ENCODE data around the gene PRDM16.

The PRDM16 gene

DNA sequence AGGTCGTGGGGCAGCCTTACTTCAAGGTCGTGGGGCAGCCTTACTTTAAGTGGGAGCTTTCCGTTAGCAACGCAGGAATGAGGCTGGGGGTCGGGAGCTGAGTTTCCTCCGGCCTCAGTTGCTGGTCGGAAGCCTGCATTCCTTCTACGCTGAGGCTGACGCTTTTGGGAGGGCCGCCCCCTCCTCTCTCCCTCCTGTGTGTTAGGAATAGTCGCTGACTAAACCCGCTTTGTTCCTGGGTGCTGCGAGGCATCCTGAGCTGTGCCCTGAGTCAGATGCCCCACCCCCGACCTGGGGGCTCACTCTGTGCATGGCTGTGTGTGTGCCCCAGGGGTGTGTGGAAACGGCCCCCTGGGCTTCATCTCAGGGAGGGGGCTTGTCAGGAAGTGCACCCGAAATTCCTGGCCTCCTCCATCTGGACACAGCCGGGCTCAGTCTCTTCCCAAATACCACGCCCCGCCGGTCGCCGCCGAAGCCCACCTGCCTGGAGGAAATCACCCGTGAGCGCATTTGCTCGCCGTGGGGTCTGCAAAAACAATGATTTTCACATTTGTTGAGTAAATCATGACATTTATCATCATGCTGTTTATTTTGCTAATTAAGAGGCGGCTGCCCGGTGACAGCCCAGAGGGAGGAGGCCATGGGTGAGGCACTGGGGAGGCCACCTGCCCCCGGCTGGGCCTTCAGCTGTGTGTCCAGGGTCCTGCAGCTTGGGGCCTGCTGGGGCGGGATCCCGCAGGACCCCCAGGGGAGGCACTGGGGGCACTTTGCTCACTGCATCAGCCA lies 121.4 kb downstream of the PRDM16 start:
- no peak for DNase-seq

DNA sequence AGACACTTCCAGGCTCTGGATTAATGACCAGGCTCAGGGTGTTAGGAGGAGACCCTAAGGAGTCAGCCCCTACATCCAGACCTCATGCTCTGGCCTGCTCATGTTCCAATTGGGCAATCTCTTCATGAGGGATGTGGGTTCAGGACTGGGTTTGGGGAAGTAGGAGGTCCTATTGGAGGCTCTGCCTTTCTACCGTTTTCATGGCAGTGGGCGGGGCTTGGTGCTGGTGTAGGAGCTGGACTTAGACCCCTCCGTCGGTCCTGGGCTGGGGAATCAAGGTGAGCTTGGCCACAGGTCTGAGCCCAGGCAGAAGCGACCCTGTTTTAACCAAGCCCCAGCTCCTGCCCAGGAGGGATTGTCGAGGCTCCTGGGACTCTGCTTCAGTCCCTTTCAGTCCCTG lies 123.4 kb downstream of the PRDM16 start:
- no peak for DNase-seq

DNA sequence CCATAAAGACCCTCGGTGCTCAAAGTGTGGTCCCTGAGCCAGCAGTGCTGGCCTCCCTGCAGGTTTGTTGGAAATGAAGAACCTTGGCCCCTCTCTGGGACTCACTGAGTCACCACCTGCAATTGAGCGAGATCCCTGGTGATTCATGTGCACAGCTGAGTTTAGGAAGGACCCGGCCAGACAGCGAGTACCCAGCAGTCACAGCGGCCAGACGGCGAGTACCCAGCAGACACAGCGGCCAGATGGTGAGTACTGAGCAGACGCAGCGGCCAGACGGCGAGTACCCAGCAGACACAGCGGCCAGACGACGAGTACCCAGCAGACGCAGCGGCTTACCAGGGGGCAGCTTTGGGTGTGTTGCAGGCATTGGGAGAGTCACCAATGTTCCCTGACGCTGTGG lies 123.8 kb downstream of the PRDM16 start:
- DNase-seq = no peak

DNA sequence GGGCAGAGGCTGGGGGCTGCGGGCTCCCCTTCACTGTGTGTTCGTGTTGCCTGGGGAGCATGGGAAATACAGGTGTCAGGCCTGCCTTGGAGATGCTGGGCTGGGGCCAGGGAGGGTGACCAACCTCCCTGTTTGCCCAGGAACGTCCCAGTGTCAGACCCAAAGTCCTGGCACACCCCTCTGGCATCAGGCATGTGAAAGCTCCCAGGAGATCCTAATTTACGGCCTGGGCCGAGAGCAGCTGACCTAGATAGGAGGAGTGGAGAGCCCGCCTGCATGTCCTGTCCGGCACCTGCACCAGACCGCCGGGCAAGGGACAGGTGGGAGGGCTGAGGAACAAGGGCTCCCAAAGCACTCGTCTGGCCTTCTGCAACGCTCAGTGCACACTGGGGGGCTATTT lies 124.8 kb downstream of the PRDM16 start:
- no peak for DNase-seq

DNA sequence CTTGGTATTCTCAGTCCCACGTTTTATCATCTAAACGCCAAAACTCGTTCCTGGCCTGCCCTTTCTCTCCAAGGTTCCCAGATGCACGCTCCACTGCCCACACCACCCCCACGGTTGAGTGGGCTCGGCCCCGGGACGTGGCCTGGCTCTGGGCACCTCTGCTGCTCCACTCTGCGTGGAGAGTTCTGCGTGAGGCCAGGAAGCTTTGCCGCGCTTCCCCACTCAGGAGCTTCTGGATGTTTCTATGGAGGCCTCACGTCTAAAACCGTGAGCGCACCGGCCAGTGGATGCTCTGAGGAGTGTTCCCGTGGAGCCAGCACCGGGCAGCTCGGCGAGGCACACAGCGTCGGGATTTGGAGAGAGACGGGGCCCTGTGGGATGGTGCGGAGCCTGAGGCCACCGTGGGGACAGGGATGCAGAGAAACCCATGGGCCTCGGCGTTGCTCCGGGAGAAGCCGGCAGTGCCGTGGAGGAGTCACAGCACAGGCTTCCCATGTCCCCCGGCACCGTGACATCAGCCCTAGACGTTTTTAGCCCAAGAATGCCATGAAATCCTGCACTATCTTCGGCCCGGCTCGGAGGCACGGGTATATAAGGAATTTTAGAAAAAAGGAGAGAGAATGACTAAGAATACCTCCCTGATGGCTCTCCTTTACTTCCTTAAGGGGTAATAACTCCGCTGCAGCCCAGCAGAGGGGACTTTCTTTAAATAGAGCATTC lies 125.9 kb downstream of the PRDM16 start:
- DNase-seq = no peak

DNA sequence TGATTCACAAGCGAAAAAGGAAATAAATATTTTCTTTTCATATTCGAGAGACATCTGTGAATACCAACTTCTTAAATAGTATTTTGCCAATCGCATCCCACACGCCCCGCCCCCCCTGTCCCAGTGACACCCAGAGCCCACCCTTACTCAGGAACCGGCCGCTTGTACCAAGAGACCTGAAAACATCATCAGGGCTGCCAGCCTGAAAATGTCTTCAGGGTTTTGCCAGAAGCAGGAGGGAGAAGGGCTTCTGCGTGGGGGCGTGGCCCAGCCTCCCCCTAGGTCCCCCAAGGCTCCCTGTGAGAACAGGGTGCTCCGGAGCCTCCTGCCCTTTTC lies 126.4 kb downstream of the PRDM16 start:
- no peak for DNase-seq

DNA sequence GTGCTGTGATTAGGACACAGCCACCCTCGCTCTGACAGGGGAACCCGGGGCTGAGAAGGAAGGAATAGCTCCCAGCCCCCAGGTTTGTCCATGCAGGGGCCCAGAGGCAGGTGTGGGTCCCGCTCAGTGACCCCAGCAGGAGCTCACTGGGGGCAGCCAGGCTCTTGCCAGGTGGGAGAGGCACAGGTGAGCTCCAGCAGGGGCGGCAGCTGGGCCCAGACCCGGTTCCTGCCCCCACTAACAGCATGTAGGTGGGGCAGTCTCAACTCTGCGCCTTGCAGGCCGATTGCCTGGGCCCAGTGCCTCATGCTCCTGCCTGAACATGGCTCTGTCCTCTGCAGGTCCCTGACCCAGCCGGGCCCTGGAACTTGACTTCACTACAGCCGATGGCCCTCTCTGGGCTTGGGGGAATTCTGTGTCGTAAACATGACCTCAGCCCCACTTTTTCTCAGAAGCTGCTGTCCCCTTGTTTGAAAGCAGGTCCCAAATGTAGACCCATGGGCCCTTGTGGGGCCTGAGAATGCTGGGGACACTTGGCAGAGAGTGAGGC lies 127.0 kb downstream of the PRDM16 start:
- DNase-seq = no peak

DNA sequence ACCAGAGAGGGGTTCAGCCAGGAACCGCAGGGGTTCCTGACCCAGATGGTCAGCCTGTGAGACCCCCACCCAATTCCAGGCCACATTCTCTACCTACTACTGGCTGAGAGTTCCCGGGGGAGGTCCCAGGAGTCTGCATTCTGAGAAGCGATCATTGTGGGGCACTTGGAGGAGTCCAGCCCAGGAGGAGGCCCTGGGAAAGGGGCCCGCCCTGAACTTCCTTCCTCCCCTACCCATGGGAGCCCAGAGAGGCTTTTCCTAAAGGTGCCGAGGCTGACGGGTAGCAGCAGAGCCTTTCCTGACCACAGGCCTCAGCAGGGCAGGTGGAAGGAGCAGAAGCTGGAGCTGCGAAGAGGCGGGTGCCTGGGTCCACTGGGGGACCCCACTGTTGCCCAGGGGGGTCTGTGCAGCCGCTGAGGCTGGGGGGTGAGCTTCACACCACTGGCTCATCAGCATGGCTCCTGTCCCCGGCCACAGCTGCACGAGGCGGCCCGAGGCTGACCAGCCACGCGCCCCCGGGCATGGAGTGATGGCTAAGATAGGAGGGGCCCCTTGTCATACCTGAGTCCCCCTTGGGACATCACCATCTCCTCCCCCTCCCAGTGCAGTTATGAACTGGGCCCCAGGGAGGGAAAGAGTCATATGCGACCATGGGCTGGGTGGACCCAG lies 127.7 kb downstream of the PRDM16 start:
- DNase-seq = no peak

DNA sequence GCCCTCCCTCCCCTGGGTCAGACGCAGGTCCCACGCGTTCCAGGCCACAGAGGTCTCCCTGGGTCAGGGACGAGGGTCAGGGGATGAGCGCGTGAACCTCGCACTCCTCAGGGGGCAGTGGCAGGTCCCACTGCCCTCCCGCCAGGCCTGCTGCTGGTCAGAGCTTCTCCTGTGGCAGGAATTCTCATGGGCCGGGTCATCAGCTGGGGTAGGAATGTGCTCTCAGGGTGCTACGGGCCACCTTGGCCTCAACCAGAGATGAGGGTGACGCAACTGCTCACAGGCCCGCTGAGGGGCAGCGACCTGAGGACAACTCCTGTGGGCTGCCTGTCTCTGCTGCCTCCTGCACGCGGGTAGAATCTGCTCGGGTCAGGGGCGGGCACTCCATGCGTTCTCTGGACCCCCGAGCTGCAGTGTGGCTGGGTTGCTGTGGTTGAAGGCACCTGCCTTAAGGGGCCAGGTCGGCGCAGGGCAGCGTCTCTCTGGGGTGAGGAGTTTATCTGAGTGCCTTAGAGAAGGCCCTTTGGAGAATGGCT lies 128.8 kb downstream of the PRDM16 start:
- DNase-seq = no peak

DNA sequence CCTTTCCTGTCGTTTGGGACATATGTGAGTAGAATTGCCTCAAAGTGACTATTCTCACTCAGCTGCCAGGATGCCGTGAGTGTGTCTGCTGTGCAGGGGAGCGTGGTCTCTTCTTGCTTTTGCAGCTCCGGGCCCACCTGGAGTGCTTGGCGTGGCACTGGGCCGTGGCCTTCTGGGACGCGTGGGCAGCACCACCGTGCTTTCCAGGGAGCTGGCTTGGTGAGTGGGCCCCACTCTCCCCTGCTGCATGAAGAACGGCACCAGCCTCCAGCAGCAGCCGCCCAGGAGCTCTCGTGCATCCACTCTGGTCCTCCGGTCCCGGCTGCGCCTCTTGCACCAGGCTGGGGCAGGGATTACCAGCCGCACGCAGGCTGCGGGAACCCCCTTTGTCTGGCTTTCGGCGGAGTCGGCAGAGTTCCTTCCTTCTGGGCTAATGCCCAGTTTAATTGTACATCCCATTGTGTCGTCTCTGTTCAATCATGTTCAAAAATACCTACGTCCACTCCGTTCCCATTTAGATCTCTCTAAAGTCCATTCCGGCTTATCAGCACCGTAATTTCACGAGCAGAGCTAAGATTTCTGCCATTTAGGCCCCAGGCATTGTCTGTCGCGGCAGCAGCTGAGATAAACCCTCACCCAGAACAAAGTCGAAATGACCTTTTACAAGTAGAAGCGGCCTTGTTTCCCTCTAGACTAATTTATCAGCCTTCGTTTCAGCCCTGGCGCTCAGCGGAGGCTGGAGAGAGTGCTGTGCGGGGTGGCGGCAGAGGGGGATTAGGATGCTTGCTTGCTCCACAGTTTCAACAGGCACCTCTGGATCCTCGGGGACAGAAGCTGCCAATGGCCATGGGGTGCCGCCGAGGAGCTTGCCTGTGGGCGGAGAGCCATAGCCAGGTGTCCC lies 129.6 kb downstream of the PRDM16 start:
- no peak for DNase-seq

DNA sequence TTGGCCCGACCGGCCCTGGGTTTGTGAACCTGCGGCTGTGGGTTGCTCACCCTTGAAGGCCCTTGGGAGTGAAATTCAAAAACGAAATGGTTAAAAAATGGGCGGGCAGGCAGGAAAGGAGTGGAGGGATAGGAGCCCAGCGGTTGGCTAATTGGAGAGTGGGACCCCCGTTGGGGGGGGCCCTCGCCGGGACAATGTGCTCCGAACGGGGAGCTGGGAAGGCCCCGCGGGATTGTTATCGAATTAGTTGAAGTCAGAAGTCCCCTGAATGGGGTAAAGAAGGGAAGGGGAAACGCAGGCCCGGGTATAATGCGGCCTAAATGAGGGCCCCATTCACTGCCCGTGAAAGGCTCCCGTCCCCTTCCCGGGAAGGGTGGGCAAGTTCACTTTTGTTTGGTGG lies 135.7 kb downstream of the PRDM16 start:
- no peak for DNase-seq

DNA sequence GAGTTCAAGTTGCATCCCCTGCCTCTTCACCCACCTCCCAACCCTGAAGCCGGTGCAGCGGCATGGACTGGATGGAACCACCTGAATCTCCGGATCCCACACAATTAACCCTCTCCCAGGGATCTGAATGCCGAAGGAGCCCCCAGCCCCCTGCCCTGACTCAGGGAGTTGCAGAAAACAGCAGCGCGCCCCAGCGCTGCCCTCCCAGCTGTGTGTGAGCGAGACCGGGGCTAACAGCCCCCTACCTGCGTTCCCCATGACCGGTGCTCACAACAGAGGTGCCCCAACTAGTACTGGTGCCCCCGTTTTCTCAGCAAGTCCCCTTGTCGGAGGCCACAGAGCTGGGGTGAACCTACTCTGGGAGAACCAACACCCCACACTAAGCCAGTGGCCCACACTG lies 136.8 kb downstream of the PRDM16 start:
- DNase-seq = no peak

DNA sequence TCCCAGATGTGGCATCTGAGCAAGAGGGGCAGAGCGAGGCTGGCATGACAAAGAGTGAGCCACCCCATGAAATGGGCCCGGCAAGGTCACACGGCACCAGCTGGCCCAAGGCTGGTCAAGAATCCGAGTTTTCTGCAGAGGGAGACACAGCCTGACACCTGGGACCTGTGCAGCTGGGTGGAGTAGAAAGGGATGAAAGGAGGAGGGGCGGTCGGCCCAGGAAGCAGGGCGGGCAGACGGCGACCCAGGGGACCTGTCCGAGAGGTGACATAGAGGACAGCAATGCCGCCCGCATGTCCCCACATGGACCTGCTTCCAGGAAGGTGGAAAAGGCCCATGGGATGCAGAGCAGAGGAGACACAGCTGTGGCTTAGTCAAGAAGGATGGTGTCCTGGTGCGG lies 137.7 kb downstream of the PRDM16 start:
- DNase-seq = no peak

DNA sequence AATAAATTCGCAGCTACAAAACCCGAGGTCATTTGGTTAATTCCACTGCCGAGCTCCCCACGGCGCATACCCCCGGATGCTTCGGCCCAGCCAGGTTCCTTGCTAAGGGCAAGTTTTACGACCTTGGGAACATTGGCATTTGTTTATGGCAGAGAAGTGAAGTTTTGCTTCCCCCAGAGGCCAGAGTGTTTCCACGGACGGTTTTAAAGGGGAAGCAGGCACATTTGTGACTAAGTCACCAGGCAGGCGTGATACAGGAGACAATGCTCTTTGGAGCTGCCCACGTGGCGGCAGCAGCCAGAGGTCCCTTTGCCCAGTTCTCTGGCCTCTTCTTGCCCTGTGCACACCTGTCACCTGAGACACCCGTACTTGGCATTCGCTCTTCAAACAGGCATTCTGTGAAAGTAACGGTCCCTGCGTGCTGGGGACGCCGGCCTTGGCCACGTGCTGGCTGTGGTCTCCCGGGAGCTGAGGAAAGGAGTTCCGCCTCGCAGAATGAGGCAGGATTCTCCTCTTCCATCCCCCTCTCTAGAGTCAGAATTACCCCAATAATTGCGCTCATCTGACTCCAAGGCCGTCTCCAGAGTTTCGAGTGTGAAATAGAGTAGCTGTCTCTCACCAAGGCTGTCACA lies 138.3 kb downstream of the PRDM16 start:
- no peak for DNase-seq

DNA sequence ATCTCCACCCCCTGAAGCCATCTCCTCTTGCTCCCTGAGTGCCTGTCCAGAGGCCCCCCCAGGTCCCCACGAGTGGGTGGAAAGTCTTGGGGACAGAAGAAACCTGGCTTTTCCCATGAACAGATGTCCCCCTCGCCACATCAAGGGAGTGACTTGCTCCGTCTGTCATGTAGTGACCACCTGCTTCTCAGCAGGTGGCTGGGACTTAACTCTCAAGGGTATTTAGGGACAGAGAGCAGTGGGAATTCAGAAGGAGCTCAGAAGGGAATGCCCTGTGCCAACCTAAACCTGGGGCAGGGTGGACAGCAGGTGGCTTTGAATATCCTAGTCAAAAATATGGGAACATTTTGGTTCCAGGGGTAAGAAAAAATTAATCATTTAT lies 139.8 kb downstream of the PRDM16 start:
- no peak for DNase-seq

DNA sequence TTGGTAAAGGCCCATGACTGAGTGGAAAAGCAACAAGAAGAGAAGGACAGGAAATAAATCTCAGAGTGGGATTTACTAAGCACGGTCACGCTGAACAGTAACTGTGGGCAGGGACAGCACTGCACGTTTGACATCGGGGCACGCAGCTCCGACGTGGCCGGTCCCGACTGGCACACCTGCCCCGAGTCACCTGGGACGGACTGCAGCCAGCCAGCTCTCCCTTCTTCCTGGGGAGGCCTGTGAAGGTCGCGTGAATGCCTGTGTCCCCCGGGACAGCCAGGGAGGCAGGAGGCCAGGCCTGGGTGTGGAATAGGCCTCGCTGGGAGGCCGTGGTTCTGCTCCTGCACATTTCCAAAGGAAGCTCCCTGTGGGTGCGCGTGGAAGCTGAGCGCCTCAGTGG lies 140.2 kb downstream of the PRDM16 start:
- DNase-seq = no peak

DNA sequence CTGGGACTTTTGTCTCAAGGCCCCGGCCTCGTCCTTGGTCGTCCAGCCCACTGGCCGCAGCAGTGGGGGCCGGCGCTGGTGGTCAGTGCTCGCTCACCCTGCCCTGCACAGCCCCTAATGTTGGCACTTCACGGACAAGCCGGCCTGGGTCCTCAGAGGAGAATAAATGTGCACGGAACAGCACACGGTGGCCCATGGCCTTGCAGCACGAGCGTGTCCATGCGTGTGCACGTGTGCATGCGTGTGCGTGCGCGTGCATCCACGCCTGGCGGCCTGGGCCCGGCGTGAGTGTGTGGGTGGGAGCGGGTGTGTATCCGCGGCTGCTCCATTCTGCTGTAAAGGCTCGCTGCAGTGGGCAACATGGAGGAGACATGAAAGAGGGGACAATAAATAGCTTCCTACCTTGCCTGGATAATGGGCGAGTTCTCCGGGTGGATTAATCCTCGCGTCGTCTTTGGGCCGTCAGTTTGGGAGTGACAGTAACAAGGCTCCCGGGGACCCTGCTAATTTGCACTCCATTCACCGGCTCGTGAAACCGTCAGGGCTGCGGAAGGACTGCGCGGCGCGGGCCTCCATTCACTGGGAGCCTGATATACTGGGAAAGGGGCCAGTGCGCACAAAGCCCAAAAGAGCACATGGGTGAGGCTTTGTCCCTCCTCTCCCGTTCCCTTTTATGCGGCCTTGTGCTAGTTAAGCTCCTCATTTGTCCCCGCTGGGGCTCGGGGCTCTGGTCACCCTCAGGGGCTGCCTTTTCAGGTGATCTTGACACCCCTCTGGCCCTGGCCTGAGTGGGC lies 142.8 kb downstream of the PRDM16 start:
- DNase-seq = no peak

DNA sequence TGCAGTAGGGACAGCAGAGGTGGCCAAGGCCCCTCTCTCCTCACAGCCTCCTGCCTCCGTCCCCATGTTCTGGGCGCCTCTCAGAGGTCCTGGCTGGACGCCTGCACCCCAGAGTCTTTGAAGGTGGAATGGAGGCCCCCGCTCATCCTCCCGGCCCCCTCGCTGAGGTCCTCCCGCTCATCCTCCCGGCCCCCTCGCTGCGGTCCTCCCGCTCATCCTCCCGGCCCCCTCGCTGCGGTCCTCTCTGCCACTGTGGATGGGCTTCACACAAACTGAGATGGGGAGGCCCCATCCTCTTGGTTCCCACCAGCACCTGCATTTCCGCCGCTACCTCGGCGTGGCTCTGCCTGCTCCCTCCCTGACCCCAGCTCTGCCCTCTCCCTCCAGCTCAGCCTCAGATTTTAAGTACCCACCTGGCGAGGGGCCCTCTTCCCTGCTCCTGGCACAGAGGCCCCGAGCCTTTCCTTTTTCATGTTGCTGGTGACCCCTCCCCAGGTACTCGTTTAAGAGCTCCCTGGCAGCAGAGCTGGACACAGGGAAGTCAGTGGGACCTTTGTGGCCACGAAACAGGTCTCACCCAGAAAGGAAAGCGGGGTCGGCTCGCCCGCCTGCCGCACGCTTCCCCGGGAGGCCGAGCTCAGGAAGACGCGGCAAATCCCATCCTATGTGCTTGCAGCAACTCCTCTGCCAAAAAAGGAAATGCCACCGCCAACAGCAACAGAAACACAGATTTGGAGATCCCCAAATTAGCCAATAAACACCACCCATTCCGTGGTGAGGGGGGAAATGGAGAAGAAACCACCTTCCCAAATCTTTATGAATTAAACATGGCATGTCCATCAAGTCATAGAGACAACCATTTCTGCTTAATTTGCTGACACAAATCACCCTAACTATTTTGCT lies 143.7 kb downstream of the PRDM16 start:
- DNase-seq = no peak

DNA sequence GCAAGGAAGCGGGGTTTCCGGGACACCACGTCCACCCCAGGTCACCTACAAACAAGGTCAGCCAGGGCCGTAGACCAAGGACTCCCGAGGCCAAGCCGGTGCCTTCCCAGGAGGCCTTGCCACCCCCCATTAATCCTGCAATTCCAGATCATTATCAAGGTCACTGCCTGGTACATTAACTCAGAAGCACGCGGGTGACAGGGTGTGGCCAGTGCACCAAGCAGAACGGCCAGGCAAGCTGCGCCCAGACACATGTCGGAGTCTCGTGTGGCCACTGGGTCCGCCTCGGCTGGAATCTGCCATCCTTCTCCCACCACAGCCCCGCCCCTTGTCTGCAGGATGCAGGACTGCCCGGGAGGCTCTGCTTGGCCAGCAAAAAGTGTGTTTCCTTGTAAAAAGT lies 144.7 kb downstream of the PRDM16 start:
- no peak for DNase-seq

All from CD4-positive, alpha-beta T cell treated with Interleukin-12 subunit alpha and Interleukin-12 subunit beta, for 1 hour (primary cell).